ENCODE data around the gene HERC2. TPM values are rescaled to one million over a fixed set of nuclear protein-coding genes. Genes with fewer than 3 reads are reported as not detected.

HERC2 gene
- total and polyA plus RNA-seq, 2 of the 4 experiments (the other 2 are of a cell fraction), result 20.8 to 28.9 TPM

- no peak overlapping the region for H3K56ac ChIP-seq (ENCODE audit: extremely low read depth, insufficient read depth, low read length)
- no peaks in the 10 kb centered on the region for H4K20me1 ChIP-seq (ENCODE audit: insufficient read depth, low read length)
- H4K5ac ChIP-seq (ENCODE audit: low read depth, low read length), result no peak overlapping the region
- H3K9me1 ChIP-seq (ENCODE audit: insufficient read depth, low read length), result 0 out of 2 replicates have a peak, but pooled peaks cover 7% of the 10 kb centered on the region
- H3K36me3 ChIP-seq (ENCODE audit: control insufficient read depth, insufficient read depth, low read length), result peaks cover 12% of the 10 kb centered on the region
- no peak overlapping the region for H3K23ac ChIP-seq (ENCODE audit: low read depth, low read length)
- H3K4me2 ChIP-seq (ENCODE audit: low read depth, low read length), result no peak overlapping the region
- H2BK5ac ChIP-seq (ENCODE audit: low read depth, low read length, poor library complexity, severe bottlenecking), result no peak overlapping the region
- H3K9me3 ChIP-seq (ENCODE audit: control insufficient read depth, insufficient read depth, low read length), result no peaks in the 10 kb centered on the region
- intact Hi-C loops (cut with micrococcal nuclease), result no loop called here
- dilution Hi-C loops (cut with HindIII; ENCODE audit: low sequenced_read_pairs, unreplicated experiment), result no loop called here
- no peak overlapping the region for H3K4ac ChIP-seq (ENCODE audit: low read depth, low read length)
- H4K91ac ChIP-seq (ENCODE audit: insufficient read depth, low read depth, low read length), result no peak overlapping the region
- no peak overlapping the region for H3K9ac ChIP-seq (ENCODE audit: low read depth, low read length)
- H3K79me1 ChIP-seq (ENCODE audit: low read depth in 1 of 2, low read length in 2 of 2), result peaks cover 9 to 16% of the 10 kb centered on the region in 2 experiments
- ChIA-PET CTCF (no interaction called here), POLR2A (ENCODE audit: unreplicated experiment) (no interaction called here)
- H2AK9ac ChIP-seq (replicated peaks; ENCODE audit: low read depth, low read length, poor library complexity), result no peak overlapping the region
- no peak for TF ChIP-seq SMC3 (IDR thresholded peaks at IDR 0.05; ENCODE audit: low read depth, low read length)
- no peak for TF ChIP-seq POLR2A (IDR thresholded peaks at IDR 0.05; ENCODE audit: low read depth, low read length)
- TF ChIP-seq FOS (IDR thresholded peaks at IDR 0.05; ENCODE audit: low read depth, low read length), result no peak
- TF ChIP-seq NFE2L2 (IDR thresholded peaks at IDR 0.05; ENCODE audit: low read depth, low read length), result no peak
- no peak for TF ChIP-seq MXI1 (IDR thresholded peaks at IDR 0.05; ENCODE audit: borderline replicate concordance, low read depth, low read length)
- no peak for TF ChIP-seq RAD21 (IDR thresholded peaks at IDR 0.05; ENCODE audit: low read length)
- TF ChIP-seq RFX5 (IDR thresholded peaks at IDR 0.05; ENCODE audit: low read depth, low read length), result no peak
- no peak for TF ChIP-seq ELK1 (IDR thresholded peaks at IDR 0.05; ENCODE audit: borderline replicate concordance, low read depth, low read length)
- no CpG with 5 or more reads among the region's 3 CpGs for WGBS, 2 experiments (ENCODE audit: extremely low coverage in 2 of 2, insufficient read length in 1 of 2)
- no peak overlapping the region for H2BK120ac ChIP-seq (ENCODE audit: low read depth, low read length)
- no peaks in the 10 kb centered on the region for H3K4me1 ChIP-seq (ENCODE audit: control insufficient read depth, insufficient read depth, low read length)
- H3K18ac ChIP-seq (ENCODE audit: low read depth, low read length), result no peak overlapping the region
- no peak overlapping the region for H2BK20ac ChIP-seq (ENCODE audit: low read depth, low read length)
- H3K14ac ChIP-seq (replicated peaks; ENCODE audit: low read depth, low read length), result no peak overlapping the region
- no peak for ATAC-seq (ENCODE audit: low read depth)
- no peak for DNase-seq
- H3K4me3 ChIP-seq (ENCODE audit: insufficient read depth, low read depth, low read length), result no peak overlapping the region
- BruUV-seq (replicated peaks), result no TSS peak
- no peaks in the 10 kb centered on the region for H3K27me3 ChIP-seq (ENCODE audit: control insufficient read depth, insufficient read depth, low read length)
- no peak overlapping the region for H4K8ac ChIP-seq (ENCODE audit: low read depth in 2 of 2, low read length in 2 of 2)
- H2AK5ac ChIP-seq (ENCODE audit: low read depth, low read length), result no peak overlapping the region
- H3K27ac ChIP-seq (ENCODE audit: insufficient read depth, low read length), result no peak overlapping the region
- in situ Hi-C loops (cut with MboI; ENCODE audit: low sequenced_read_pairs), result no loop called here
- H2BK15ac ChIP-seq (ENCODE audit: low read depth, low read length), result no peak overlapping the region
- H2AFZ ChIP-seq (replicated peaks; ENCODE audit: low read length, poor library complexity), result no peak overlapping the region
Observed at GRCh38 chr15:28286031-28286430, 35.9 kb downstream of the HERC2 start.
